ENCODE measurements around the gene FYB2.

- no peak for TF ChIP-seq POLR2AphosphoS5 (IDR thresholded peaks at IDR 0.05)
- TF ChIP-seq CTCF (IDR thresholded peaks at IDR 0.05 in 8 of 11, conservative IDR thresholded peaks at IDR 0.05 in 3 of 11): no peak
- no peak for TF ChIP-seq POLR2A (IDR thresholded peaks at IDR 0.05)
Observed at GRCh38 chr1:56715156-56715555, 104.0 kb downstream of the FYB2 start.

Data from spleen (tissue), 7 donors.